ENCODE measurements around the gene RERE. TPM values are rescaled to one million over a fixed set of nuclear protein-coding genes. Genes with fewer than 3 reads are reported as not detected.

RERE gene
- total RNA-seq, 1 experiment from 2014 or later, result 161 TPM

DNA sequence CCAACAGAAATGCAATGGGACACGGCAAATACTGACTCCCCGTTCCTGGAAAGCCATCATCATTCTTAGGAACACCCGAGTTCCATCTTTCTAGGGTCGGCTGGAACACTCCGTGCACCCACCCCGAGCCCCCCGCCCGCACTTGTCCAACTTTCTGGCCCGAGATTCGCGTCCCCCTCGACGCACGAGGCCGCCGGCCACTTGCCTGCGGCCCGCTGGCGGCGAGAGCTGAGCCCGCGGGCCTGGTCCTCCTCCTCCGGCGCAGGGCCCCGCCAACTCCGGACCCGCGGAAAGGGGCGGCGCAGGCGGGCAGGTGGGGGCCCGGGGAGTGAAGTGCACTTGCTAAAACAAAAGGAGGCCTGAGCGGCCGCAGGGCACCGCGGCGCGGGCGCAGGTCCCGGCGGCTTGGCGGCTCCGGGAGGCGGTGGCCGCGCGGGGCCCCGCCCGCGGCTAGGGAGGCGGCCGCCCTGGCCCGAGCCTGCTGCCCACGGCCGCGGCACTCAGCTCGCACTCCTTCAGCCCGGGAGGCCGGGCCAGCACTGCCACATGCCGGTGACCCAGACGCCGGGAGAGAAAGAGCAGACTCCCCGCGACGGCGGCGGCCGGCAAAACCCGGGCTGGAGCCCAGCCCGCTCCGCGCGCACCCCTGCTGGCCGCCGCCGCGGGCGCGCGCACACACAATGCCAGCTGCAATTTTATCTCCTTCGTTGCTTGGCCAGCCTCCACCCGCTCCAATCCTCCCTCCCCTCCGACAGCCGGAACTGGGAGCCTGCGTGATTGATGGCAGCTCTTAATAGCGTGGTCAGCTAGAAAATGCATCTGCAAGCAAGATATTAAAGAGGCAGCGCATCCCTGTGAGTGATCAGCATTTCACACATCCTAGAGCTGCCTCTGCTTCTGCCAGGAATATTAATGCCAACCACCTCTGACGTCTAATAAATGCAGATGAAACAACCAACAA, 114.3 kb downstream of the RERE start (continued):
- TF ChIP-seq AFF4 (CRISPR knock-in tag; IDR thresholded peaks at IDR 0.05; ENCODE audit: borderline replicate concordance) (no peak), FOXP1 (CRISPR knock-in tag; IDR thresholded peaks at IDR 0.05; ENCODE audit: borderline replicate concordance) (0 out of 2 replicates have a peak, but pooled peaks have one; percentile 72), ZNF219 (CRISPR knock-in tag; IDR thresholded peaks at IDR 0.05; ENCODE audit: borderline replicate concordance) (no peak), PRRX2 (CRISPR knock-in tag; IDR thresholded peaks at IDR 0.05) (no peak; the same call in 1 of the 2 replicates), TEAD4 (CRISPR knock-in tag; IDR thresholded peaks at IDR 0.05) (no peak), PRDM15 (CRISPR knock-in tag; IDR thresholded peaks at IDR 0.05) (peak; percentile 98), ZNF232 (CRISPR knock-in tag; IDR thresholded peaks at IDR 0.05) (no peak), ARID4B (CRISPR knock-in tag; IDR thresholded peaks at IDR 0.05; ENCODE audit: borderline replicate concordance) (no peak), EMX1 (CRISPR knock-in tag; IDR thresholded peaks at IDR 0.05) (no peak), ZNF423 (CRISPR knock-in tag; IDR thresholded peaks at IDR 0.05) (peak; percentile 7; the same call in 1 of the 2 replicates), ZNF416 (CRISPR knock-in tag; IDR thresholded peaks at IDR 0.05) (peak; percentile 81)
- TF ChIP-seq, protein P1, sequence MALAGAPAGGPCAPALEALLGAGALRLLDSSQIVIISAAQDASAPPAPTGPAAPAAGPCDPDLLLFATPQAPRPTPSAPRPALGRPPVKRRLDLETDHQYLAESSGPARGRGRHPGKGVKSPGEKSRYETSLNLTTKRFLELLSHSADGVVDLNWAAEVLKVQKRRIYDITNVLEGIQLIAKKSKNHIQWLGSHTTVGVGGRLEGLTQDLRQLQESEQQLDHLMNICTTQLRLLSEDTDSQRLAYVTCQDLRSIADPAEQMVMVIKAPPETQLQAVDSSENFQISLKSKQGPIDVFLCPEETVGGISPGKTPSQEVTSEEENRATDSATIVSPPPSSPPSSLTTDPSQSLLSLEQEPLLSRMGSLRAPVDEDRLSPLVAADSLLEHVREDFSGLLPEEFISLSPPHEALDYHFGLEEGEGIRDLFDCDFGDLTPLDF (CRISPR knock-in tag; IDR thresholded peaks at IDR 0.05), result no peak
- TF ChIP-seq, protein P2, sequence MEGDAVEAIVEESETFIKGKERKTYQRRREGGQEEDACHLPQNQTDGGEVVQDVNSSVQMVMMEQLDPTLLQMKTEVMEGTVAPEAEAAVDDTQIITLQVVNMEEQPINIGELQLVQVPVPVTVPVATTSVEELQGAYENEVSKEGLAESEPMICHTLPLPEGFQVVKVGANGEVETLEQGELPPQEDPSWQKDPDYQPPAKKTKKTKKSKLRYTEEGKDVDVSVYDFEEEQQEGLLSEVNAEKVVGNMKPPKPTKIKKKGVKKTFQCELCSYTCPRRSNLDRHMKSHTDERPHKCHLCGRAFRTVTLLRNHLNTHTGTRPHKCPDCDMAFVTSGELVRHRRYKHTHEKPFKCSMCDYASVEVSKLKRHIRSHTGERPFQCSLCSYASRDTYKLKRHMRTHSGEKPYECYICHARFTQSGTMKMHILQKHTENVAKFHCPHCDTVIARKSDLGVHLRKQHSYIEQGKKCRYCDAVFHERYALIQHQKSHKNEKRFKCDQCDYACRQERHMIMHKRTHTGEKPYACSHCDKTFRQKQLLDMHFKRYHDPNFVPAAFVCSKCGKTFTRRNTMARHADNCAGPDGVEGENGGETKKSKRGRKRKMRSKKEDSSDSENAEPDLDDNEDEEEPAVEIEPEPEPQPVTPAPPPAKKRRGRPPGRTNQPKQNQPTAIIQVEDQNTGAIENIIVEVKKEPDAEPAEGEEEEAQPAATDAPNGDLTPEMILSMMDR (IDR thresholded peaks at IDR 0.05), result no peak
- TF ChIP-seq, protein P3, sequence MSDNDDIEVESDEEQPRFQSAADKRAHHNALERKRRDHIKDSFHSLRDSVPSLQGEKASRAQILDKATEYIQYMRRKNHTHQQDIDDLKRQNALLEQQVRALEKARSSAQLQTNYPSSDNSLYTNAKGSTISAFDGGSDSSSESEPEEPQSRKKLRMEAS (CRISPR knock-in tag; IDR thresholded peaks at IDR 0.05), result no peak
- TF ChIP-seq, protein P4, sequence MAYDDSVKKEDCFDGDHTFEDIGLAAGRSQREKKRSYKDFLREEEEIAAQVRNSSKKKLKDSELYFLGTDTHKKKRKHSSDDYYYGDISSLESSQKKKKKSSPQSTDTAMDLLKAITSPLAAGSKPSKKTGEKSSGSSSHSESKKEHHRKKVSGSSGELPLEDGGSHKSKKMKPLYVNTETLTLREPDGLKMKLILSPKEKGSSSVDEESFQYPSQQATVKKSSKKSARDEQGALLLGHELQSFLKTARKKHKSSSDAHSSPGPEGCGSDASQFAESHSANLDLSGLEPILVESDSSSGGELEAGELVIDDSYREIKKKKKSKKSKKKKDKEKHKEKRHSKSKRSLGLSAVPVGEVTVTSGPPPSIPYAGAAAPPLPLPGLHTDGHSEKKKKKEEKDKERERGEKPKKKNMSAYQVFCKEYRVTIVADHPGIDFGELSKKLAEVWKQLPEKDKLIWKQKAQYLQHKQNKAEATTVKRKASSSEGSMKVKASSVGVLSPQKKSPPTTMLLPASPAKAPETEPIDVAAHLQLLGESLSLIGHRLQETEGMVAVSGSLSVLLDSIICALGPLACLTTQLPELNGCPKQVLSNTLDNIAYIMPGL (CRISPR knock-in tag; IDR thresholded peaks at IDR 0.05), result peak; percentile 27; the same call in 1 of the 2 replicates

Measured in WTC11 (cell line).